GM12891 (cell line): ENCODE data around the gene PDE8A.

Experiments used
- POLR2A ChIP-seq: IDR thresholded peaks from 2 replicates; pipeline ENCODE4 v1.6.1; 2011; ENCODE audit warnings: low read depth, low read length, control low read depth
- POLR2AphosphoS5 ChIP-seq: IDR thresholded peaks from 2 replicates; pipeline ENCODE4 v1.6.1; 2011; ENCODE audit warnings: low read depth, low read length, control low read depth

- no peak for TF ChIP-seq POLR2AphosphoS5
- TF ChIP-seq POLR2A, result no peak
These were observed 115.6 kb downstream of the PDE8A start for GRCh38 chr15:85097250-85097649.
